ENCODE results near the gene STAG1. TPM values are rescaled to one million over a fixed set of nuclear protein-coding genes. Genes with fewer than 3 reads are reported as not detected.
"Not testable (repeated sequence)": the region's sequence is repeated elsewhere in the genome, so short reads cannot be mapped to it uniquely, and the experiment has no call there.

STAG1 gene
- polyA plus RNA-seq, 1 experiment, result 30.1 TPM

DNA sequence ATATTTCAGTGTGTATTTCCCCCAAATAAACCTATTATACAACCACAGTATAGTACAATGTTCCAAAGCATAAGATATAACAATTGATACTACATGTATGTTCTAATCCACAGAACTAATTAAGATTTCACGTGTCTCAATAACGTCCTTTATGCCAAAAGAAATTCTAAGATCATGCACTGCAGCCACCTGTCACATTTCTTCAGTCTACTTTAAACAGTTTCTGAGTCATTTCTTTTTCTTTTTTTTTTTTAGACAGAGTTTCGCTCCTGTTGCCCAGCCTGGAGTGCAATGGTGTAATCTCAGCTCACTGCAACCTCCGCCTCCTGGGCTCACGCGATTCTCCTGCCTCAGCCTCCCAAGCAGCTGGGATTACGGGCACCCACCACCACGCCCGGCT lies 190.2 kb downstream of the STAG1 start:
- no peaks in the 10 kb centered on the region for H3K27me3 ChIP-seq (ENCODE audit: control insufficient read depth, insufficient read depth, low read length)
- no peak for DNase-seq (ENCODE audit: low read depth, low spot score)
- TF ChIP-seq, protein P1, sequence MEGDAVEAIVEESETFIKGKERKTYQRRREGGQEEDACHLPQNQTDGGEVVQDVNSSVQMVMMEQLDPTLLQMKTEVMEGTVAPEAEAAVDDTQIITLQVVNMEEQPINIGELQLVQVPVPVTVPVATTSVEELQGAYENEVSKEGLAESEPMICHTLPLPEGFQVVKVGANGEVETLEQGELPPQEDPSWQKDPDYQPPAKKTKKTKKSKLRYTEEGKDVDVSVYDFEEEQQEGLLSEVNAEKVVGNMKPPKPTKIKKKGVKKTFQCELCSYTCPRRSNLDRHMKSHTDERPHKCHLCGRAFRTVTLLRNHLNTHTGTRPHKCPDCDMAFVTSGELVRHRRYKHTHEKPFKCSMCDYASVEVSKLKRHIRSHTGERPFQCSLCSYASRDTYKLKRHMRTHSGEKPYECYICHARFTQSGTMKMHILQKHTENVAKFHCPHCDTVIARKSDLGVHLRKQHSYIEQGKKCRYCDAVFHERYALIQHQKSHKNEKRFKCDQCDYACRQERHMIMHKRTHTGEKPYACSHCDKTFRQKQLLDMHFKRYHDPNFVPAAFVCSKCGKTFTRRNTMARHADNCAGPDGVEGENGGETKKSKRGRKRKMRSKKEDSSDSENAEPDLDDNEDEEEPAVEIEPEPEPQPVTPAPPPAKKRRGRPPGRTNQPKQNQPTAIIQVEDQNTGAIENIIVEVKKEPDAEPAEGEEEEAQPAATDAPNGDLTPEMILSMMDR (IDR thresholded peaks at IDR 0.05; ENCODE audit: low read depth, low read length), result no peak
- ChIA-PET POLR2A (no interaction called here), CTCF (interaction anchor here (1.6 kb wide), 1 partner anchor 190 kb away, joined by 4 read pairs; the partner anchor contains the start of gene STAG1)
- H3K27ac ChIP-seq (ENCODE audit: low read depth, low read length), result no peak overlapping the region
- no peak overlapping the region for H3K4me3 ChIP-seq (ENCODE audit: low read depth, low read length)
- no peaks in the 10 kb centered on the region for H3K9me3 ChIP-seq (ENCODE audit: control insufficient read depth, insufficient read depth, low read length)

DNA sequence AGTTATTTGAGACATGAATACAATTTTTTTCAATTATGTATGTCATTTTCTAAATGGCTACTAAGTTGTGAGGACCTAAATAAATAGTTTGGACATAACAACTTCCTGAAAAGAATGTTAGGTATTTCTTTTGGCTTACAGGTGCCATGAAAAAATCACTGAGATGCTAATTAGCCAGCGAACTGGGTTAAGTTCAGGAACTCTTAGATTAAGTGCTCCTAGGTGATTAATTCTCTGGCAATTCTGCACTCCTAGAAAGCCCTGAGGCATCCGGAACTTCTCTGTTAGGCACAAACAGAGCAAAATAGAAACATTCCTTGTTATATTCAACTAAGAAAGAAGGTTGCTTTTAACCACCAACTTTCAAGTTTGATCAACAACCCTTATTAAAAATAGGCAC lies 192.3 kb downstream of the STAG1 start:
- H3K4me3 ChIP-seq (ENCODE audit: low read depth, low read length), result no peak overlapping the region
- TF ChIP-seq, protein P1 (IDR thresholded peaks at IDR 0.05; ENCODE audit: low read depth, low read length), result no peak
- H3K9me3 ChIP-seq (ENCODE audit: control insufficient read depth, insufficient read depth, low read length), result no peaks in the 10 kb centered on the region
- ChIA-PET CTCF (no interaction called here), POLR2A (no interaction called here)
- H3K27me3 ChIP-seq (ENCODE audit: control insufficient read depth, insufficient read depth, low read length), result no peaks in the 10 kb centered on the region
- H3K27ac ChIP-seq (ENCODE audit: low read depth, low read length), result no peak overlapping the region
- no peak for DNase-seq (ENCODE audit: low read depth, low spot score)

DNA sequence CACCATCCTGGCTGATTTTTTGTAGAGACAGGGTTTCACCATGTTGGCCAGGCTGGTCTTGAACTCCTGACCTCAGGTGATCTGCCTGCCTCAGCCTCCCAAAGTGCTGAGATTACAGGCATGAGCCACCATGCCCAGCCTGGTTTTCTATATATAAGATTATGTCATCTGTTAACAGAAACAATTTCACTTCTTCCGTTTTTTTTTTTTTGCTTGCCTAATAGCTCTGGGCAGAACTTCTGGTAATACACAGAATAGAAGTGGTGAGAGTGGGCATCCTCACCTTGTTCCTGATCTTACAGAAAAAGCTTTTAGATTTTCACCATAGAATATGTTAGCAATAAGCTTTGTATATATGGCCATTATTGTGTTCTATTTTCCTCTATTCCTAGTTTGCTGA lies 202.7 kb downstream of the STAG1 start:
- H3K27ac ChIP-seq (ENCODE audit: low read depth, low read length); DNase-seq (ENCODE audit: low read depth, low spot score); H3K4me3 ChIP-seq (ENCODE audit: low read depth, low read length); POLR2A ChIA-PET; H3K27me3 ChIP-seq (ENCODE audit: control insufficient read depth, insufficient read depth, low read length); H3K9me3 ChIP-seq (ENCODE audit: control insufficient read depth, insufficient read depth, low read length): not testable (repeated sequence)
- CTCF ChIA-PET, result interaction anchor here (0.7 to 1.4 kb wide), 2 partner anchors 156 to 203 kb away, joined by 3 to 10 read pairs; partner anchors contain the start of gene STAG1

DNA sequence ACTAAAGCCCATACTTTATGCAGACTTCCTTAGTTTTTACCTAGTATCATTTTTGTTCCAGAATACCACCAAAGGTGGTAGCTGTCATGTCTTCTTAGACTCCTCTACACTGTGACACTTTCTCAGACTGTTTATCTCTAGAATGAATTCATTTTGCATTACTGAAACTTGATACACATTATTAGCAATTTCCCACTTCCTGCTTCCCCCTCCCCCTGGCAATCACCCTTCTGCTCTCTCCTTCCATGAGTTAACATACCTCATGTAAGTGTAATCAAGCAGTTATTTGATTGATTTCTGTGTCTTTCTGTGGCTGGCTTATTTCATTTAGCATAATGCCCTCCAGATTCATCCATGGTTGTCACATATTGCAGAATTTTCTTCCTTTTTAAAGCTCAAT lies 204.9 kb downstream of the STAG1 start:
- ChIA-PET CTCF (interaction anchor here (1.0 to 5.8 kb wide), 2 partner anchors 205 to 467 kb away, joined by 5 to 46 read pairs; partner anchors contain the start of gene STAG1), POLR2A (interaction anchor here (0.5 kb wide), 1 partner anchor 351 kb away, joined by 5 read pairs; the partner anchor contains the start of gene MSL2)
- no peaks in the 10 kb centered on the region for H3K27me3 ChIP-seq (ENCODE audit: control insufficient read depth, insufficient read depth, low read length)
- H3K9me3 ChIP-seq (ENCODE audit: control insufficient read depth, insufficient read depth, low read length), result no peaks in the 10 kb centered on the region
- no peak overlapping the region for H3K27ac ChIP-seq (ENCODE audit: low read depth, low read length)
- H3K4me3 ChIP-seq (ENCODE audit: low read depth, low read length), result no peak overlapping the region
- DNase-seq (ENCODE audit: low read depth, low spot score), result no peak
- TF ChIP-seq, protein P1 (IDR thresholded peaks at IDR 0.05; ENCODE audit: low read depth, low read length), result no peak

DNA sequence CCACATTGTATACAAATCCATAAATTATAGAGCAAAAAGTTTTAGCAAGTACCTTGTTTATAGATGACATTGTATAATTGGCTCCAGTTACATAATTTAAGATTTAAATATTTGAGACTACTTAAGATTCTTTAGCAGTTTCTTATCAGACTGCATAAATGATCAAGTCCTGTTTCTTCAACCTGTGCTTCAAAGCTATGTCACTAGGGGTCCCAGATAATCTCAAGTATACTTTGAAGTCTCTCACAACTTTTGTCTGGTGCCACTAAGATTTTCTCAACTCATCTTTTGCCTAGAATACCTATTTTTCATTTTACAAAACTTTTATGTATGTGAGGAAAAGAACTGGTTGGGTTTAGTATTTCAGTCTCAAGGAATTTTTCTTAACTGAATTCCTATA lies 205.5 kb downstream of the STAG1 start:
- TF ChIP-seq, protein P1 (IDR thresholded peaks at IDR 0.05; ENCODE audit: low read depth, low read length), result peak; percentile 29
- POLR2A ChIA-PET, result no interaction called here
- H3K9me3 ChIP-seq (ENCODE audit: control insufficient read depth, insufficient read depth, low read length), result no peaks in the 10 kb centered on the region
- H3K27ac ChIP-seq (ENCODE audit: low read depth, low read length), result no peak overlapping the region
- H3K27me3 ChIP-seq (ENCODE audit: control insufficient read depth, insufficient read depth, low read length), result no peaks in the 10 kb centered on the region
- no peak overlapping the region for H3K4me3 ChIP-seq (ENCODE audit: low read depth, low read length)
- DNase-seq (ENCODE audit: low read depth, low spot score), result no peak
- CTCF ChIA-PET, result interaction anchor here (5.8 kb wide), 1 partner anchor 206 kb away, joined by 46 read pairs; the partner anchor contains the start of gene STAG1

All from AG04450 (cell line).